GM19035 (cell line): ENCODE data around the gene SGMS2.

Source experiments
- ATAC-seq: cut with Tn5 transposase; IDR thresholded peaks from one replicate; pipeline ENCODE4 v1.9.1; 2021; ENCODE audit not compliant: unreplicated experiment

Gene SGMS2

DNA sequence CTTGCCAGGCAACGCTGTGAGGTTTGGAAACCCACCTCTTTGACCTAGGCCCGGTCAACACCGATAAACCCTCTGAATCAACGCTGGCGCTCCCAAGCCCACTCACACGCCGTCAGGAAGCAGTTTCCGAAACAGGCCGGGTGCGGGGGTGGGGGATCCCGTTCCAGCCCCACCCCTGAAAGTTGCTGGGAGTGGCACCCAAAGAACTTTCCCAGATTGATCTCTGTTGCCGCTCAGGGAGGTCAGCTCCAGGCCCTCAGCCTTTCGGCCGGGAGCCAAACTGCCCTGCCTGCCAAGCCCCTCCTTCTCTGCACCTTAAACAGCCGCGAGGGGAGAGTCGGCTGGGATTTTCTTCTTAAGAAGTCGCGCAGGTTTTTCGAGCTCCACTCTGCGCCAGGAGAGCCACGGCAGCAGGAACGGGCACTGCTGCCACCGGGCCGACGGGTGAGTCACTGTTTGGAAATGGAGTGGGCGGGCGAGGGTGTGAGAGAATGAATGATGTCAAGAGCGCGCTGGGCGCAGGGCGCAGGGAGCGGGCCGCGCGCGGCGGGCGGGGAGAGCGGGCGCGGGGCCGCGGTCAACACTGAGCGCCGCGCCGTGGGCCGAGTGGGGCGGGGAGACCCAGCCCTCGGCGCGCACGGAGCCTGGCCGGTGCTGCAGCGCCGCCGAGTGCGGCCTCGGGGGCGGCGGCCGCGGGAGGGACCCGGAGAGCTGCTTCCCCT, at the start of gene SGMS2:
Gene SGMS2, plus strand, starts transcription at position 583 of the 722 bp plus-strand sequence. CDS start 70,622 bp downstream, outside the sequence.
- peak; percentile 65 for ATAC-seq

DNA sequence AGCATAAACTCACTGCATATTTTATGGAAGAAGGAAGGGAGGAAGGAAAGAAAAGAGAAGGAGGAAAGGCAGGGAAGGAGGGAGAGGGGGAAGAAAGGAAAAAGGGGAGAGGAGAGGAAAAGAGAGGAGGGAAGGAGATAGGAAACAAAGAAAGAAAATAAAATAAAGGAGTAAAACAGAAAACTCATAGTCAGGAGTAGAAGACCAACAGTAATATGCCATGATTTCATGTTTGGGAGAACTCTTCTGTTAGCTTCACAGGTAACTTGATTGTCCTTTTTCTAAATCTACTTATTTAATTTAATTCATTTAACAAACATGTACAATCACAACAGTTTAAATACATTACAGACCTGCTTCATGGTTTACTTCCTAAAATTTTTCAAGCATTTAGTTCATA, 46.8 kb upstream of the SGMS2 start:
- ATAC-seq, result no peak

GRCh38 chr4:107778784-107779530, 45.8 kb upstream of the SGMS2 start:
- ATAC-seq, result no peak

- no peak for ATAC-seq
These were observed 44.1 kb upstream of the SGMS2 start for GRCh38 chr4:107780665-107781064.

DNA sequence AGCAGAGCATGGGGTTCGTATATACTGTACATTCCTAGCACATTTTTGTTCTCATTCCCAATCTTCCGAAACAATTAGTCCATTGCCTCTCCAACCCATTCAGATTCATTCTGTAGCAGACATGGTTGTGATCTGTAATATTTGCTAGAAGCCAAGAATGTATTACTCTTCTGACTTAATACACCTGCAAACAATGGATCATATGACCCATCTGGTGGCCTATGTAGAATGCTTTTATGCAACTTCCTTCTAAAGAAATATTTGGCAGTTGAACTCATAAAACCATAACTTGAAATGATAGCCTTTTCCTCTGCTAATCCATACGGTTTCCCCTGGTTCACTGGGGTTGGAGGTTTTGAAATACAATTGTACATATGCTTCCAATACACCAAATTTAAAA, 32.8 kb upstream of the SGMS2 start:
- ATAC-seq, result no peak

GRCh38 chr4:107792711-107793110, 32.0 kb upstream of the SGMS2 start:
- ATAC-seq, result no peak

DNA sequence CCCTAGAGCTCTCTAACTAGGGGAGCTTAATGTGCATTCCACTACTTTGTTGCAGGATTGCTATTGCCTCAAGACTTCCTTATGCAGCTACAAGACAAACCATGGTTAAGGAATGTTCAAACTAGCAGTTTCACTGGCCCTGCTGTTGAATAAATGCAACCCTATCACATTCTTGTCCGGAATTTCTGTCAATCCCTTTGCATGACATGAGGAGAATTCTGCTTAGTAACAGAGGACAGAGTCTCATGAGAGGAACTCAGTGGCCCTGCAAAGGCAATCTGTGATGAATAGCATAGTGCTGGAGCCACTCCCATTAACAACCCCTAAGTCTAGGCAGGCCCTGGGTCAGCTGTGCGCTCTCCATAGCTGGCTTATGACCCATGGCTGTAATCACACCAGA, 30.7 kb upstream of the SGMS2 start:
- ATAC-seq, result no peak

GRCh38 chr4:107799669-107800450, 24.9 kb upstream of the SGMS2 start:
- ATAC-seq, result no peak

- no peak for ATAC-seq
These were observed 24.0 kb upstream of the SGMS2 start for GRCh38 chr4:107800706-107801105.

GRCh38 chr4:107801766-107802211, 22.9 kb upstream of the SGMS2 start:
- ATAC-seq, result no peak

GRCh38 chr4:107804956-107805355, 19.8 kb upstream of the SGMS2 start:
- no peak for ATAC-seq

DNA sequence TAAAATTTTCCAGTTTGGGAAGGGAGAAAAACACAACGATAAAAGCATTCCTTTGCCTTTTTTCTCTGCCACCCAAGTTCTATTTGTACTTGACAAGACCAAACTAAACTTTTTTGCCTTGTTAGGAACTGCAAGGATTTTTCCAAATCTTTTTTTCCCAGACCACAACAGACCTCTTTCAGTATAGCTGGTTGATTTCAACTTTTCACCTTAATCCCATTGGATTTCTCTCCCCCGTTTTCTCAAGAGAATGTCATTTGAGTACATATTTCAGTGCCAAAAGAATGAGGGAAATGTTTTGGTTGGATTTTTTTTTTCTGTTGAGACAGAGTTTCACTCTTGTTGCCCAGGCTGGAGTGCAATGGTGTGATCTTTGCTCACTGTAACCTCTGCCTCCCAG, 18.5 kb upstream of the SGMS2 start:
- no peak for ATAC-seq

DNA sequence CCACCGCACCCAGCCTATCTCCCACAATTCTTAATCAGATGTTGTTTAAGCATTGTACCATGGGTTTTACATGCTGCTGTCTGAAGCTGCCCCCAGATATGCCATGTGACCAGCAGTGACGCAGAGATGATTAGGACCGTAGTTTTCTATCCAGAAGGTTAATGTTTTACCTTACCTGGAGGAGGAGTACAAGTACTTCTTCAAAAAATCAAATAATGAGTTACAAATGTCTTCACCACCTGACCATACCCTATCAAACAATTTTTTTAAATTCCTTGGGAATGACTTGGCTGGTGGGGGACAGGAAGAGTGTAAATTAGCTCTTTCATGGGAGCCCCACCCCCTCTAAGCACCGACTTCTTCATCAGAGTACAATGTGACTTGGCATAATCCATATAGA, 16.2 kb upstream of the SGMS2 start:
- no peak for ATAC-seq

DNA sequence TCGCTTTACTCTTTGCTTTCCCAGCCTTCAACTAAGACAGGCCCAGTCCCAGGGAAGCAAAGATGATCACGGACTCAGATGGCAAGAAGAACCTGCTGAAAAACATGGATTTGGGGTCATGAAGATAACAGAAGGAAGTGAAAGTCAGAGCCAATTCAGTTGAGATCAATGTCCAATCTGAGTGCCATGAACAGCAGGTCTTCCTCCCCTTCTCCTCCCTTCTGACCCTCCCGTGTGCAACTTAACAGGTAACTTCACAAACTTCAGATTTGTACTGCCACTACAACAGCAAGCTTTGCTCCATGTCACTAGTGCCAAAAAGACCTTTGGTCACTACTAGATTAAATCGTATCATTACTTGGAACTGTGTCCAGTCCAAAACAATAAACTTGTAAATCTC, 15.5 kb upstream of the SGMS2 start:
- ATAC-seq, result no peak

DNA sequence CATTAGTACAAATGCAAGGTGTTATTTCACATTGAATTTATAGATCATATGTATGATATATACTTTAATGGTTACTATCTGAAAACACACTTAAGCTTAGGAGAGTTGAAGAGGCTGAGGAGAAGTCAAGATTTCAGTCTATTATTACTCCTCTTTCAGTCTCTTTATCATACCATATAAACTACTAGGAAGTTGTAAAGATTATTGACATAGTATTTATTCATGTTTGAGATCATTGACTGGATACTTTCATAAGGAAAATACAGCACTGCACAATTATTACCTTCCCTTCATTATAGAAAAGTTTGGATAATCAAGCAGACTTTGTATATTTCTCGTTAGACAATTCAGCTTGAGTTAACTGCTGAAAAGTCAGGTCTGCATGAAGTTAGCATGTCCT, 10.0 kb upstream of the SGMS2 start:
- ATAC-seq, result no peak

DNA sequence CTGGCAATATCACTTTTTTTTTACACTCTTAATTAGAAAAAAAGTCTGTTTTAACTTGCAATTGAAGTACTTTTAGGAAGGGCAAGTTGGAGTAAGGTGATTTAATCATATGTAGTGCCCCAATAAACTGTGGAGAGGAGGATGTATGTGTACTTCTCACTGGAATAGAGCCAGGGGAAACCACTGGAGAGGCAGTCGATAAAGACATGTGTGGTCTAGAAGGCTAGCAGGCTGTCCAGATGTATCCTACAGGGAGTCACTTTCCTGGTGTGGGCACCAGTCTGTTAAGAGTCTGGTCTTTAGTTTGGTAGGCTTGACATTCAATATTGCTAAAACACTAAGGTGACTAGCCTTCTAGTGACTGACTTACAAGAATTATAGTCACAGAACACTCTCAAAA, 9.6 kb upstream of the SGMS2 start:
- ATAC-seq, result no peak

- ATAC-seq, result peak; percentile 64
These were observed 6.3 kb upstream of the SGMS2 start for GRCh38 chr4:107818301-107818910.

GRCh38 chr4:107823870-107824349, 822 bp upstream of the SGMS2 start:
- no peak for ATAC-seq

DNA sequence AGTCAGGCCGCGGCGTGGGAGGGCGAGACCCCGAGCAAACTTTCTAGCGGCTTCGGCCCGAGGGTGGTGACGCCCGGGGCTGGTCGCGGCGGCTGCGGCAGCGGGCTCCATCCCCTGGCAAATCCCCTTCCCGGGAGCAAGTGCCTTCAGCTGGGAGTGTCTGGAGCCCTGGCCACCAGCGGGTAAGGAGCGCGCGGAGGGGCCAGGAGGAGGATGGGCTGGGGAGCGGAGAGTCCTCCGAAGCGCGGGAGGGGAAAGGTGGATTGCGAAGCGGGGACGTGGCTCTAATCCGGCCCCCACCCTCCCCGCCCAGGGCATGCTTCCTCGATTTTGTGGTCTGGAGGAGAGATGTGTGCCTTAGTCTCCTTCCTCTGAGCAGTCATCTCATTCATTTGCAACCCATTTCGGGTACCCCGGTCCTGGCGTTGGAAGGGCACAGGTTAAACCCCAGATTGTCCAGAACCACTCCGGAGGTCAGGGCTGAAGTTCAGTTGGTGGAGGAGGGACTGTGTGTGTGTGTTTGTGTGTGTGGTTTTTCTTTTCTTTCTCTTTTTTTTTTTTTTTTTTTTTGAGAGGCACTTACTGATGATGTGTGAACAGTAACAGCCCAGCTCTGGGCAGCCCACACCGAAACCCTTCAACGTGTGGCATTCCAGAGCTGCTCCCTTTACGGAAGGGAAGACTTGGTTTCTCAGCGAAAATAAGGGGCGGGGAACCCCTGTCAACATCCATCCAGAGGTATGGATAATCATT, 516 bp downstream of the SGMS2 start:
- peak; percentile 18 for ATAC-seq

DNA sequence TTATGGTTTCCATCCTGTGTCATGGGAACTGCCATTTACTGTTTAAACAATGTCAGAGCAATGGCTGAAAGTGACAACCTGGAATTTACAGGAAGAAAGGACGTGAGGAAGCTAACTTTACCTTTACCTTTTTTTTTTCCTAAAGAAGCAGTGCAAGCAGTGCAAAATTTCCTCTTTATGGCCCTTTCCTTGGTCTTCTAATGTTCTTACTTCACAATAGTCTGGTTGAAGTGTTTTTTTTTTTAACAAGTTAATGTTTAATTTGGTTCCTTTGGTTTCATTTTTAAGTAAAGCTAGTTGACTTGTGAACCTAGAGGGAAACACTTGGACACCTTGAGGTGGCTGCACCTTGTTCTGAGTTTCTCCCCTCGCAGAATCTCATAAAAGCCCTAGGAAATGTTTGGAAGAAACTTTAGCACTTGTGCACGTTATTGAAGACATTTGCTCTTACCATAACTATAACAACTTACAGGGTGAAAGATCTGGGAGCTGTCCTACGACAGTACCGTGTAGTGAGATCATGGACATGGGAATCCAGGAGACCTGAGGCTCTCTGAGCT, 1.8 kb downstream of the SGMS2 start:
- ATAC-seq, result no peak
